DMS79 treated with DMSO at 0.1 percent for 48 hours (cell line): ENCODE measurements around the gene FREM3.
A peak's percentile ranks its signal among the peaks of the same experiment; 100 is the strongest.
"Not testable (repeated sequence)": the region's sequence is repeated elsewhere in the genome, so short reads cannot be mapped to it uniquely, and the experiment has no call there.

Source experiments
- DNase-seq: peaks from one replicate; lab custom pipeline; 2025; lab: John Stamatoyannopoulos, UW

The FREM3 gene

DNA sequence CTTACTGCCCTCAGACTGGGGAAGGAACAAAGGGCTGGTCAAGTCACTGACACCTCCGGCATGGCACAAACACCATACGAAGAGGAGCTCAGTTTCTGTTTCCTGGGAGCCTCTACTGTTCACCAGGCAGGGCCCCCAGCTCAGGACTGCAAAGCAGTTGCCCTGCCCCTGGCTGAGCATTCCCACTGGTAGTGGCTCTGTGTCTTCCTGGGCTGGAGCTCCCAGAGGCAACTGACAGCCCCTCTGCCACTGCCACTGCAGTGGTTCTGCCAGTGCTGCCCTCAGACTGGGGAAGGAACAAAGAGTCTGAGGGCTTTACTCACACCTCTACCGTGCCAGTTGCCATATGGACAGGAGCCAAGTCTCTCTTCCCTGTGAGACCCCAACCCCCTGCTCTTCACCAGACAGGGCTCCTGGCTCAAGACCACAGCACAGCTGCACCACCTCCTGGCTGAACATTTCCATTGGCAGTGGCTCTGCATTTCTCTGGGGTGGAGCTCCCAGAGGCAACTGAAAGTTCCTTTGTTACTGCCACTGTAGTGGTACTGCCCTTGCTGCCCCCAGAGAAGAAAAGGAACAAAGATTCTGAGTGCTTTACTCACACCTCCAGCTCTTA is 119.0 kb downstream of the FREM3 start:
- DNase-seq: no peak

GRCh38 chr4:143575331-143575730 is 125.1 kb downstream of the FREM3 start:
- DNase-seq: no peak

GRCh38 chr4:143564472-143564871 is 136.0 kb downstream of the FREM3 start:
- DNase-seq: no peak

DNA sequence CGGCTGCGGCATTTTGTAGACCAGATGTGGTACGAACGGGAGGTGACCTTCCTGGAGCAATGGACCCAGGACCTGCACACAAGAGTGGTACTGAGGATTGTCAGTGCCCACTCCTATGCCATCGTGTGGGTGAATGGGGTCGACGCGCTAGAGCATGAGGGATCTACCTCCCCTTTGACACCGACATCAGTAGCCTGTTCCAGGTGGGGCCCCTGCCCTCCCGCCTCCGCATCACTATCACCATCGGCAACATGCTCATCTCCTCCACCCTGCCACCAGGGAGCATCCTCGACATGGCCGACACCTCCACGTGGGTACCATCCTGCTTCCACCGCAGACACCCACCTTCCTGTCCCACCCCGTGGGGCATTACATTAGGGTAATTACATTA is 140.7 kb downstream of the FREM3 start:
- no peak for DNase-seq

DNA sequence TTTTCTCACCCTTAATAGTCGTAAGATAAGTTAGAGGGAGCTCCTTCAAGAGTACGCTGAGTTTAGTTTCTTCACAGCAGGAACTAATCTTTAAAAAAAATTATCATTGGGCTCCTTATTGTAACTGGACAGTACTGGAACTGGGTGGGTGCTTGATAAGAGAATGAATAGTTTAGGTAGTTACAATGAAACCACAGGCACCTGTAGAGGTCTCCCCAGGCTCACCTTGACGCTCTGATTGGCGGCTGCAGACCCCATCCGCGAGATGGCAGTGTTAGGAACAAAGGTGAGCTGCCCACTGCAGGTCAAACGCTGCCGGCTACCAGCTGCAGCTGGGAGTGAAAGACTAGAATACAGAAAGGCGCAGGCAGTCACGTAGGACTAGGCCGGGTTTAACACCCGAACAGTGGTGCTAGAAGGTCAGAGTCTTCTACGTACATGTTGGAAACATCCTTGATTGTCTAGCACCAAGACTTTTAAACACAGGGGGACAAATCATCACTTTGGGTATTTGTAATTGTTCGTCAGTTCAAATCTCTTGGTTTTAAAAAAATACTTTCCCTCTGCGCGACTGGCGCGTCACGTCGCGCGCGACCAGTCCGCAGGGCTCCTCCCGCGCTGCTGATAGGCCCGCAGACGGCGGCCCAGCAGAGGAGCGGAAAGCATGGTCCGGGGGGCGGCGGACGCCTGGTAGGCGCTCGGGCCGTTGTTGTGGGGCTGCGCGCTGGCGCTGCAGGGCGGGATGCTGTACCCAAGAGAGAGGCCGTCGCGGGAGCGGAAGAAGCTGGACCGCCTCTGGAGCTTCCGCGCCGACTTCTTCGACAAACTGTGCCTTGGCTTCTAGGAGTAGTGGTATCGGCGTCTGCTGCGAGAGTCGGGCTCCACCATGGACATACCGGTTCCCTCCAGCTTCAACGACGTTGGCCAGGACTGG is 141.4 kb downstream of the FREM3 start:
- DNase-seq: peak; percentile 62

GRCh38 chr4:143558286-143558685 is 142.2 kb downstream of the FREM3 start:
- no peak for DNase-seq

- no peak for DNase-seq
Measured at GRCh38 chr4:143555676-143556075, 144.8 kb downstream of the FREM3 start.

DNA sequence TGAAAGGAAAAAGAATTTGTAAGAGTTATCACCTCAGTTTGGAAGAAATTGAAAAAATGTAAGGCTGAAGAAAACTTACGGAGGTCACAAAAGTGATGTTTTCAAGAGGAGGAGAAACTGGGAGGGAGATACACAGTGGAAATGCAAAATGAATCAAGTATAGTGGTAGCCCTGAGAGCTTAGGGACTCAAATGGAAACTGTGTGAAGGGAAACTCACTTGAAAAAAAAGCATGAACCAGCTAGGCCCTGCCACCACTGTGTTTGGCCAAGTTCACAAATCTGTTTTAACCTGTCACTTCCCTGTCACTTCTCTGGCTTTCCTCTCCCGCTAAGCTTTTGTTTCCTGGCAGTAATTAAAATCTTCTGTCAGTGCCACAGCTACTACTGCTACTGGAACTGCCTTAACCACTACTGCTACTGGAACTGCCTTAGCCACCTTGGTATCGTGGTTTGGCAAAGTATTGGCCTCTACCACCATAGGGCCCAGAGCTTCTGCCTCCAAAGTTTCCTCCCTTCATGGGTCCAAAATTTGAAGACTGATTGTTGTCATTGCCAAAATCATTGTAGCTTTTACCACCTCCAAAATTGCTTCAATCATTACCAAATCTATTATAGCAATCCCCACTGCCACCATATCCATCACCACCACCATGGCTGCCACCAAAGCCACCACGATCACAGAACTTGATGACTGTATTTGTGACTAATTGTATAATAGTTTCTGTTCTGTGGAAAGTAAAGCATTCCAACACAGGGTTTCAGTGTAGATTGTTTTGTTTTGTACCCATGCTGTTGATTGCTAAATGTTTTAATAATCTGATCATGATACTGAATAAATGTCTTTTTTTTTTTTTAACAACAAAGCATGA is 145.5 kb downstream of the FREM3 start:
- no peak for DNase-seq

GRCh38 chr4:143549928-143550327 is 150.5 kb downstream of the FREM3 start:
- DNase-seq: no peak

GRCh38 chr4:143539670-143540023 is 160.8 kb downstream of the FREM3 start:
- no peak for DNase-seq

DNA sequence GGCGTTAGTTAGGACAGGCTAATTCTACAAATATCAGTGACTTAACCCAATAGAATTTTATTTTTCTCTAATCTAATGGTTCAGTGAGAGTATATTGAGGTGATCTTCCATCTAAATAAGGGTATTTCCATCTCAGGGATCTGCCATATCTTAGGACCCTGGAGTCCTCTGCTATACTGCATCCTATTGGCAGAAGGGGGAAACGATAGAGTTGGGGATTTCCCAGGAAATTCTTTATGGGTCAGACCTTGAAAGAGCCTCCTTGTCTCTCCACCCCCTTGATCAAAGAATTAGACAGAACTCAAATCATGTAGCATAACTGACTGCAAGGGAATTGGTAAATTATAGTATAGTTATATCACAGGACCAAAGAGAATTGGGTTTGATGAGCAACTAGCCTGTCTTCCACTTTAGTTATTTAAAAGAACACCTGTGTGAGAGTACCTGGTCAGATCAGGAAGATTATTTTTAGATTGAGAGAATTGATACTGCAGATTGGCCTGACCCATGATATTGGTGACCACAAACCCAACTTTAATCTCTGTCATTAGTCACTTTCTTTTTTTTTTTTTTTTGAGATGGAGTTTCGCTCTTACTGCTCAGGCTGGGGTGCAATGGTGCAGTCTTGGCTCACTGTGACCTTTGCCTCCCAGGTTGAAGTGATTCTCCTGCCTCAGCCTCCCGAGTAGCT is 161.4 kb downstream of the FREM3 start:
- no peak for DNase-seq

- DNase-seq: no peak
Measured at GRCh38 chr4:143531788-143532491, 168.5 kb downstream of the FREM3 start.

DNA sequence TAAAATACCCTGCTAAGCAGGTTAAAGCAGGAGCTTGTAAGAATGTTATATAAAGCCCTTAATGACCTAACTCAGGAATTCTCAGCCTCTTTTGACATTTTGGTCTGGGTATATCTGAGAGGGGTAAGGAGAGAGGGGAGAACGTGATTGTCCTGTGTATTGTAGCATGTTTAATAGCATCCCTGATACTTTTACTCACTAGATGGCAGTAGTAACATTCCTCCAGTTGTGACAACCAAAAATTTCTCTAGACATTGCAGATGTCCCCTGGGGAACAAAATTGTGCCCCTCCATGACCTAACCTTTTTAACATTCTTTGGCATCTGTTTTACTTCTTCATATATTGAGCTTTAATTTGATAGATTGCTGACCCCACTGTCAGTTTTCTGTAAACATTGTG is 169.1 kb downstream of the FREM3 start:
- DNase-seq: no peak

DNA sequence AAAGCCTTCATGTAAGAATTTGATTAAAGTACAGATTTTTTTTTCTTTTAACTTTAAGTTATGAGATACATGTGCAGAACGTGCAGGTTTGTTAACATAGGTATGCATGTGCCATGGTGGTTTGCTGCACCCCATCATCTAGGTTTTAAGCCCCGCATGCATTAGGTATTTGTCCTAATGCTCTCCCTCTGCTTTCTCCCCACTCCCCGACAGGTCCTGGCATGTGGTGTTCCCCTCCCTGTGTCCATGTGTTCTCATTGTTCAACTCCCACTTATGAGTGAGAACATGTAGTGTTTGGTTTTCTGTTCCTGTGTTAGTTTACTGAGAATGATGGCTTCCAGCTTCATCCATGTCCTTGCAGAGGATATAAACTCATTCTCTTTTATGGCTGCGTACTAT is 172.4 kb downstream of the FREM3 start:
- not testable (repeated sequence) for DNase-seq
